K562 (cell line): Measurements from ENCODE around the gene OPTN.

Experiments used
- CBX3 ChIP-seq, 2 experiments: IDR thresholded peaks; 1 replicate in 1 of 2; 2 replicates in 1 of 2; pipeline ENCODE4 v1.6.1; 2012; ENCODE audit warnings: inconsistent platforms in 2 of 2, low read length in 2 of 2, borderline replicate concordance in 1 of 2, control low read depth in 1 of 2
- CTCF ChIP-seq, 3 experiments: IDR thresholded peaks in 2 of 3; conservative IDR thresholded peaks in 1 of 3; 2 replicates each; pipeline ENCODE4 v1.5.1; 2011 to 2012; ENCODE audit warnings: low read length in 3 of 3, mild to moderate bottlenecking in 3 of 3, control low read depth in 2 of 3, improper control_type of control experiment in 1 of 3, inconsistent platforms in 1 of 3, low read depth in 1 of 3, mixed read lengths in 1 of 3, moderate library complexity in 1 of 3; ENCODE audit not compliant: insufficient read depth in 2 of 3
- NFRKB ChIP-seq: fragments of 450-650 bp; IDR thresholded peaks from 2 replicates; pipeline ENCODE4 v1.6.1; 2016; ENCODE audit warnings: low read depth
- PTRF ChIP-seq: fragments of 450-650 bp; IDR thresholded peaks from 2 replicates; pipeline ENCODE4 v1.6.1; 2016; ENCODE audit warnings: mild to moderate bottlenecking, missing genetic modification characterization, missing compliant biosample characterization
- SAFB2 ChIP-seq: fragments of 200-400 bp; formaldehyde crosslinking; IDR thresholded peaks from 2 replicates; pipeline ENCODE4 v1.6.1; 2018; ENCODE audit warnings: borderline replicate concordance, low read length, low read depth, moderate library complexity; ENCODE audit not compliant: severe bottlenecking
- TFE3 ChIP-seq: fragments of 450-650 bp; formaldehyde crosslinking; IDR thresholded peaks from 2 replicates; pipeline ENCODE4 v1.4.0; 2020; ENCODE audit warnings: mild to moderate bottlenecking, mixed read lengths

- TF ChIP-seq CTCF (IDR thresholded peaks at IDR 0.05 in 2 of 3, conservative IDR thresholded peaks at IDR 0.05 in 1 of 3; ENCODE audit: insufficient read depth in 2 of 3, low read depth in 1 of 3, low read length in 3 of 3), result no peak
- TF ChIP-seq TFE3 (CRISPR knock-in tag), result no peak
- TF ChIP-seq CBX3 (IDR thresholded peaks at IDR 0.05; ENCODE audit: borderline replicate concordance in 1 of 2, low read length in 2 of 2), result no peak
- TF ChIP-seq SAFB2, result no peak
- TF ChIP-seq PTRF, result no peak
- TF ChIP-seq NFRKB, result no peak
These were observed 31.9 kb upstream of the OPTN start for GRCh38 chr10:13068071-13068470.
